ENCODE measurements around the gene TNFRSF18. TPM values are rescaled to one million over a fixed set of nuclear protein-coding genes. Genes with fewer than 3 reads are reported as not detected.

The TNFRSF18 gene
- total and polyA plus RNA-seq, 2 experiments from 2014 or later: 1.1 to 1.5 TPM

DNA sequence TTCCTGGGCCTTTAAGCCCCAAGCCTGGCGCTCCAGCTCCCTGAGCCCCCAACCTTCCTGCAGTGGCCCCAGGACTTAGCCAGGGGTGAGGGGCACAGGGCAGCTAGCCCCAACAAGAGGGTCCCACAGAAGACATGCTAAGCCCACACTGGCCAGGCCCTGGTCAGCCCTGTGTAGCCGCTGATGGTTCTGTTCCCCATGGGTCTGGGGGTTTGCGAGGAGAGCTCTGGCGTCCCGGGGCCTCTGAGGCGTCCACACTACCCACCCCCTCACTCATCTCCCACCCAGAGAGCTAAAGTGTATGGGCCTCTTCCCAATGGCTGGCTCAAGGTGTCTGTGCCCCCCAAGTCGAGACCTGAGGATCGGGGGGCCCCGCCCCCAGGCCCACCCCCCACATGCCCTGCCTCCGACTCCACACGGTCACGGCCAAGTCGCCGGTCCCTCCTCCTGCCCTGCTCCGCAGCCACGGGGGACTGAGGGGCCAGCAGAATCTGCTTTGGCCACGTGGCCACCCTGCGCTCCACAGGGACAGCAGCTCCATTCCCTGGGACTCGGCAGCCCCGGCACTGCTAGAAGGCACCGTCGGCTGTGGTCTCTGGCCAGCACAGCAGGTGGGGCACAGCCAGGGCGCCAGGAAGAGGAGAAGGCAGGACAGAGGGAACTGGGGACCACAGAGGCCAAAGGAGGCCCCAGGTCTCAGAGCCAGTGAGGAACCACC lies 7.8 kb downstream of the TNFRSF18 start:
- H3K9me2 ChIP-seq (ENCODE audit: insufficient read depth): no peaks in the 10 kb centered on the region
- Mint-ChIP-seq H3K36me3 (ENCODE audit: low read depth) (no peaks in the 10 kb centered on the region), H3K9me3 (peaks cover 17% of the 10 kb centered on the region), H3K27ac (no peak overlapping the region), H3K27me3 (ENCODE audit: insufficient read depth, low read depth, poor library complexity) (peaks cover 3% of the 10 kb centered on the region), H3K4me3 (no peak overlapping the region), H3K4me1 (no peaks in the 10 kb centered on the region; the same call in 2 of the 3 replicates)
- no peak overlapping the region for H3K4me3 ChIP-seq
- no peak overlapping the region for H3K4me2 ChIP-seq
- no peaks in the 10 kb centered on the region for H3K4me1 ChIP-seq (ENCODE audit: insufficient read depth)
- H4K20me1 ChIP-seq (replicated peaks; ENCODE audit: insufficient read depth): no peaks in the 10 kb centered on the region
- H2AFZ ChIP-seq: no peak overlapping the region
- H3K79me2 ChIP-seq (replicated peaks; ENCODE audit: insufficient read depth): no peaks in the 10 kb centered on the region
- ATAC-seq: no peak
- H3K36me3 ChIP-seq (ENCODE audit: insufficient read depth): no peaks in the 10 kb centered on the region
- no peak overlapping the region for H3K27ac ChIP-seq (ENCODE audit: low read depth)
- peak; percentile 4 for DNase-seq (ENCODE audit: low spot score)
- H3K27me3 ChIP-seq (ENCODE audit: insufficient read depth): no peaks in the 10 kb centered on the region
- TF ChIP-seq JUNB (IDR thresholded peaks at IDR 0.05; ENCODE audit: unreplicated experiment) (no peak), STAT1 (IDR thresholded peaks at IDR 0.05; ENCODE audit: unreplicated experiment) (no peak), POLR2AphosphoS5 (IDR thresholded peaks at IDR 0.05; ENCODE audit: low read depth) (no peak), NANOG (IDR thresholded peaks at IDR 0.05; ENCODE audit: borderline replicate concordance) (no peak), CREB1 (CRISPR knock-in tag; IDR thresholded peaks at IDR 0.05; ENCODE audit: low read depth) (no peak), EZH2 (IDR thresholded peaks at IDR 0.05; ENCODE audit: low read depth, unreplicated experiment) (no peak), ZNF331 (CRISPR knock-in tag; IDR thresholded peaks at IDR 0.05; ENCODE audit: low read depth) (no peak), ZNF114 (CRISPR knock-in tag; IDR thresholded peaks at IDR 0.05) (no peak), EZH2phosphoT487 (IDR thresholded peaks at IDR 0.05; ENCODE audit: unreplicated experiment) (no peak)
- TF ChIP-seq, protein P1, sequence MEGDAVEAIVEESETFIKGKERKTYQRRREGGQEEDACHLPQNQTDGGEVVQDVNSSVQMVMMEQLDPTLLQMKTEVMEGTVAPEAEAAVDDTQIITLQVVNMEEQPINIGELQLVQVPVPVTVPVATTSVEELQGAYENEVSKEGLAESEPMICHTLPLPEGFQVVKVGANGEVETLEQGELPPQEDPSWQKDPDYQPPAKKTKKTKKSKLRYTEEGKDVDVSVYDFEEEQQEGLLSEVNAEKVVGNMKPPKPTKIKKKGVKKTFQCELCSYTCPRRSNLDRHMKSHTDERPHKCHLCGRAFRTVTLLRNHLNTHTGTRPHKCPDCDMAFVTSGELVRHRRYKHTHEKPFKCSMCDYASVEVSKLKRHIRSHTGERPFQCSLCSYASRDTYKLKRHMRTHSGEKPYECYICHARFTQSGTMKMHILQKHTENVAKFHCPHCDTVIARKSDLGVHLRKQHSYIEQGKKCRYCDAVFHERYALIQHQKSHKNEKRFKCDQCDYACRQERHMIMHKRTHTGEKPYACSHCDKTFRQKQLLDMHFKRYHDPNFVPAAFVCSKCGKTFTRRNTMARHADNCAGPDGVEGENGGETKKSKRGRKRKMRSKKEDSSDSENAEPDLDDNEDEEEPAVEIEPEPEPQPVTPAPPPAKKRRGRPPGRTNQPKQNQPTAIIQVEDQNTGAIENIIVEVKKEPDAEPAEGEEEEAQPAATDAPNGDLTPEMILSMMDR (conservative IDR thresholded peaks at IDR 0.05; ENCODE audit: low read depth in 2 of 2): no peak
- TF ChIP-seq, protein P2, sequence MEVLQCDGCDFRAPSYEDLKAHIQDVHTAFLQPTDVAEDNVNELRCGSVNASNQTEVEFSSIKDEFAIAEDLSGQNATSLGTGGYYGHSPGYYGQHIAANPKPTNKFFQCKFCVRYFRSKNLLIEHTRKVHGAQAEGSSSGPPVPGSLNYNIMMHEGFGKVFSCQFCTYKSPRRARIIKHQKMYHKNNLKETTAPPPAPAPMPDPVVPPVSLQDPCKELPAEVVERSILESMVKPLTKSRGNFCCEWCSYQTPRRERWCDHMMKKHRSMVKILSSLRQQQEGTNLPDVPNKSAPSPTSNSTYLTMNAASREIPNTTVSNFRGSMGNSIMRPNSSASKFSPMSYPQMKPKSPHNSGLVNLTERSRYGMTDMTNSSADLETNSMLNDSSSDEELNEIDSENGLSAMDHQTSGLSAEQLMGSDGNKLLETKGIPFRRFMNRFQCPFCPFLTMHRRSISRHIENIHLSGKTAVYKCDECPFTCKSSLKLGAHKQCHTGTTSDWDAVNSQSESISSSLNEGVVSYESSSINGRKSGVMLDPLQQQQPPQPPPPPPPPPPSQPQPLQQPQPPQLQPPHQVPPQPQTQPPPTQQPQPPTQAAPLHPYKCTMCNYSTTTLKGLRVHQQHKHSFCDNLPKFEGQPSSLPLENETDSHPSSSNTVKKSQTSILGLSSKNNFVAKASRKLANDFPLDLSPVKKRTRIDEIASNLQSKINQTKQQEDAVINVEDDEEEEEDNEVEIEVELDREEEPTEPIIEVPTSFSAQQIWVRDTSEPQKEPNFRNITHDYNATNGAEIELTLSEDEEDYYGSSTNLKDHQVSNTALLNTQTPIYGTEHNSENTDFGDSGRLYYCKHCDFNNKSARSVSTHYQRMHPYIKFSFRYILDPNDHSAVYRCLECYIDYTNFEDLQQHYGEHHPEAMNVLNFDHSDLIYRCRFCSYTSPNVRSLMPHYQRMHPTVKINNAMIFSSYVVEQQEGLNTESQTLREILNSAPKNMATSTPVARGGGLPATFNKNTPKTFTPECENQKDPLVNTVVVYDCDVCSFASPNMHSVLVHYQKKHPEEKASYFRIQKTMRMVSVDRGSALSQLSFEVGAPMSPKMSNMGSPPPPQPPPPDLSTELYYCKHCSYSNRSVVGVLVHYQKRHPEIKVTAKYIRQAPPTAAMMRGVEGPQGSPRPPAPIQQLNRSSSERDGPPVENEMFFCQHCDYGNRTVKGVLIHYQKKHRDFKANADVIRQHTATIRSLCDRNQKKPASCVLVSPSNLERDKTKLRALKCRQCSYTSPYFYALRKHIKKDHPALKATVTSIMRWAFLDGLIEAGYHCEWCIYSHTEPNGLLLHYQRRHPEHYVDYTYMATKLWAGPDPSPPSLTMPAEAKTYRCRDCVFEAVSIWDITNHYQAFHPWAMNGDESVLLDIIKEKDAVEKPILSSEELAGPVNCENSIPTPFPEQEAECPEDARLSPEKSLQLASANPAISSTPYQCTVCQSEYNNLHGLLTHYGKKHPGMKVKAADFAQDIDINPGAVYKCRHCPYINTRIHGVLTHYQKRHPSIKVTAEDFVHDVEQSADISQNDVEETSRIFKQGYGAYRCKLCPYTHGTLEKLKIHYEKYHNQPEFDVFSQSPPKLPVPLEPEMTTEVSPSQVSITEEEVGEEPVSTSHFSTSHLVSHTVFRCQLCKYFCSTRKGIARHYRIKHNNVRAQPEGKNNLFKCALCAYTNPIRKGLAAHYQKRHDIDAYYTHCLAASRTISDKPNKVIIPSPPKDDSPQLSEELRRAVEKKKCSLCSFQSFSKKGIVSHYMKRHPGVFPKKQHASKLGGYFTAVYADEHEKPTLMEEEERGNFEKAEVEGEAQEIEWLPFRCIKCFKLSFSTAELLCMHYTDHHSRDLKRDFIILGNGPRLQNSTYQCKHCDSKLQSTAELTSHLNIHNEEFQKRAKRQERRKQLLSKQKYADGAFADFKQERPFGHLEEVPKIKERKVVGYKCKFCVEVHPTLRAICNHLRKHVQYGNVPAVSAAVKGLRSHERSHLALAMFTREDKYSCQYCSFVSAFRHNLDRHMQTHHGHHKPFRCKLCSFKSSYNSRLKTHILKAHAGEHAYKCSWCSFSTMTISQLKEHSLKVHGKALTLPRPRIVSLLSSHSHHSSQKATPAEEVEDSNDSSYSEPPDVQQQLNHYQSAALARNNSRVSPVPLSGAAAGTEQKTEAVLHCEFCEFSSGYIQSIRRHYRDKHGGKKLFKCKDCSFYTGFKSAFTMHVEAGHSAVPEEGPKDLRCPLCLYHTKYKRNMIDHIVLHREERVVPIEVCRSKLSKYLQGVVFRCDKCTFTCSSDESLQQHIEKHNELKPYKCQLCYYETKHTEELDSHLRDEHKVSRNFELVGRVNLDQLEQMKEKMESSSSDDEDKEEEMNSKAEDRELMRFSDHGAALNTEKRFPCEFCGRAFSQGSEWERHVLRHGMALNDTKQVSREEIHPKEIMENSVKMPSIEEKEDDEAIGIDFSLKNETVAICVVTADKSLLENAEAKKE (CRISPR knock-in tag; IDR thresholded peaks at IDR 0.05): no peak
- TF ChIP-seq, protein P3, sequence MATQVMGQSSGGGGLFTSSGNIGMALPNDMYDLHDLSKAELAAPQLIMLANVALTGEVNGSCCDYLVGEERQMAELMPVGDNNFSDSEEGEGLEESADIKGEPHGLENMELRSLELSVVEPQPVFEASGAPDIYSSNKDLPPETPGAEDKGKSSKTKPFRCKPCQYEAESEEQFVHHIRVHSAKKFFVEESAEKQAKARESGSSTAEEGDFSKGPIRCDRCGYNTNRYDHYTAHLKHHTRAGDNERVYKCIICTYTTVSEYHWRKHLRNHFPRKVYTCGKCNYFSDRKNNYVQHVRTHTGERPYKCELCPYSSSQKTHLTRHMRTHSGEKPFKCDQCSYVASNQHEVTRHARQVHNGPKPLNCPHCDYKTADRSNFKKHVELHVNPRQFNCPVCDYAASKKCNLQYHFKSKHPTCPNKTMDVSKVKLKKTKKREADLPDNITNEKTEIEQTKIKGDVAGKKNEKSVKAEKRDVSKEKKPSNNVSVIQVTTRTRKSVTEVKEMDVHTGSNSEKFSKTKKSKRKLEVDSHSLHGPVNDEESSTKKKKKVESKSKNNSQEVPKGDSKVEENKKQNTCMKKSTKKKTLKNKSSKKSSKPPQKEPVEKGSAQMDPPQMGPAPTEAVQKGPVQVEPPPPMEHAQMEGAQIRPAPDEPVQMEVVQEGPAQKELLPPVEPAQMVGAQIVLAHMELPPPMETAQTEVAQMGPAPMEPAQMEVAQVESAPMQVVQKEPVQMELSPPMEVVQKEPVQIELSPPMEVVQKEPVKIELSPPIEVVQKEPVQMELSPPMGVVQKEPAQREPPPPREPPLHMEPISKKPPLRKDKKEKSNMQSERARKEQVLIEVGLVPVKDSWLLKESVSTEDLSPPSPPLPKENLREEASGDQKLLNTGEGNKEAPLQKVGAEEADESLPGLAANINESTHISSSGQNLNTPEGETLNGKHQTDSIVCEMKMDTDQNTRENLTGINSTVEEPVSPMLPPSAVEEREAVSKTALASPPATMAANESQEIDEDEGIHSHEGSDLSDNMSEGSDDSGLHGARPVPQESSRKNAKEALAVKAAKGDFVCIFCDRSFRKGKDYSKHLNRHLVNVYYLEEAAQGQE (IDR thresholded peaks at IDR 0.05; ENCODE audit: unreplicated experiment): no peak
- TF ChIP-seq, protein P4, sequence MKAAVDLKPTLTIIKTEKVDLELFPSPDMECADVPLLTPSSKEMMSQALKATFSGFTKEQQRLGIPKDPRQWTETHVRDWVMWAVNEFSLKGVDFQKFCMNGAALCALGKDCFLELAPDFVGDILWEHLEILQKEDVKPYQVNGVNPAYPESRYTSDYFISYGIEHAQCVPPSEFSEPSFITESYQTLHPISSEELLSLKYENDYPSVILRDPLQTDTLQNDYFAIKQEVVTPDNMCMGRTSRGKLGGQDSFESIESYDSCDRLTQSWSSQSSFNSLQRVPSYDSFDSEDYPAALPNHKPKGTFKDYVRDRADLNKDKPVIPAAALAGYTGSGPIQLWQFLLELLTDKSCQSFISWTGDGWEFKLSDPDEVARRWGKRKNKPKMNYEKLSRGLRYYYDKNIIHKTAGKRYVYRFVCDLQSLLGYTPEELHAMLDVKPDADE (IDR thresholded peaks at IDR 0.05): no peak
- H3F3A ChIP-seq (replicated peaks; ENCODE audit: low read depth): no peaks in the 10 kb centered on the region
